ENCODE measurements around the gene ANGPTL5. TPM values are rescaled to one million over a fixed set of nuclear protein-coding genes. Genes with fewer than 3 reads are reported as not detected.

ANGPTL5 gene
- polyA plus RNA-seq, 1 experiment = not detected

DNA sequence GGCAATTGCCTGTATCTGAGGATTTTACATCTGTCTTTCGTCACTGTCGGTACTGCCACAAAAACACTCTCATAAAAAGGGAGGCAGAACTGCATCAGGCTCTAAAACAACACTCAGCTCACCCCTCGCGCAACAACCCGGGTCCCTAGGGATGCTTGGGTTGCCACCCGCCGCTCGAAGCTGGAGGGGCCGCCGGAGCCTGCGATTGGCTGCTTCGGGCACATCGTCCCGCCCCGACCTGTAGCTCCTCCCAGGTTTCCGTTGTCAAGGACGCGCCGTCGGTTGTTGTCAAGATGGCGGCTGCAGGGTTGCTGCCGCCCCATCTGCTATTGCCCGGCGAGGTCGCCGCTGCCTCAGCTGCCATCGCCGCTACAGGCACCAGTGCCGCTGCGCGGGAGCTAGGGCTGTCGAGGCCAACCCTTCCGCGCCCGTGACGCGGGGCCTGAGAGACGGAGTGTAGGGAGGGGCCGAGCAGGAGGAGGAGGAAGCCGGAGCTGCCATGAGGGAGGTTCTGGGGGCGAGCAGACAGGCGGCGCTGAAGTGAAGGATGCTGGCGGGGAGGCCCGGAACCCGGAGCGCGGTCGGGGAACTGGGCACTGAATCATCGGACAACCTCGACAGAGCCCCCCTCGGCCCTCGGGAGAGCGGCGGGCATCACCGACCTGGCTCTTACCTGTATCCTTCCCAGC is 1.4 kb downstream of the ANGPTL5 start, which contains the start of gene CEP126:
Gene CEP126 (plus strand): TSS at position 273 of the 689 bp plus-strand sequence. CDS start 275 bp downstream, at position 548.
- H3K27ac ChIP-seq (ENCODE audit: low read depth, low read length) = peak within 1 kb of the TSS; percentile 76
- DNase-seq (ENCODE audit: low read depth, low spot score) = peak; percentile 81
- TF ChIP-seq CTCF (IDR thresholded peaks at IDR 0.05; ENCODE audit: low read depth, low read length) = peak; percentile 63
- no peaks in the 10 kb centered on the region for H3K9me3 ChIP-seq (ENCODE audit: control insufficient read depth, insufficient read depth, low read length)
- no peaks in the 10 kb centered on the region for H3K27me3 ChIP-seq (ENCODE audit: control insufficient read depth, insufficient read depth, low read length)
- peak within 1 kb of the TSS; percentile 91 for H3K4me3 ChIP-seq (ENCODE audit: low read depth, low read length)
- ChIA-PET POLR2A (interaction anchor here (0.6 to 1.0 kb wide), 2 partner anchors 93 to 134 kb away, joined by 5 read pairs; no protein-coding TSS in a partner anchor), CTCF (interaction anchor here (0.6 to 2.4 kb wide), 19 partner anchors 8 to 901 kb away, joined by 3 to 16 read pairs (median 4); no protein-coding TSS in a partner anchor)

- H3K9me3 ChIP-seq (ENCODE audit: control insufficient read depth, insufficient read depth, low read length) = no peaks in the 10 kb centered on the region
- peak; percentile 10 for DNase-seq (ENCODE audit: low read depth, low spot score)
- ChIA-PET CTCF (interaction anchor here (0.6 to 2.4 kb wide), 19 partner anchors 9 to 901 kb away, joined by 3 to 16 read pairs (median 4); no protein-coding TSS in a partner anchor), POLR2A (interaction anchor here (1.0 kb wide), 1 partner anchor 93 kb away, joined by 5 read pairs; no protein-coding TSS in a partner anchor)
- H3K27ac ChIP-seq (ENCODE audit: low read depth, low read length) = peak overlapping the region; percentile 60
- peak overlapping the region; percentile 91 for H3K4me3 ChIP-seq (ENCODE audit: low read depth, low read length)
- H3K27me3 ChIP-seq (ENCODE audit: control insufficient read depth, insufficient read depth, low read length) = no peaks in the 10 kb centered on the region
- TF ChIP-seq CTCF (IDR thresholded peaks at IDR 0.05; ENCODE audit: low read depth, low read length) = no peak
Observed at GRCh38 chr11:101914341-101914737, 2.0 kb downstream of the ANGPTL5 start.

GRCh38 chr11:101913656-101914055 is 2.7 kb downstream of the ANGPTL5 start:
- no peak overlapping the region for H3K4me3 ChIP-seq (ENCODE audit: low read depth, low read length)
- H3K27ac ChIP-seq (ENCODE audit: low read depth, low read length) = no peak overlapping the region
- H3K9me3 ChIP-seq (ENCODE audit: control insufficient read depth, insufficient read depth, low read length) = no peaks in the 10 kb centered on the region
- ChIA-PET POLR2A (no interaction called here), CTCF (interaction anchor here (1.6 kb wide), 1 partner anchor 52 kb away, joined by 7 read pairs; no protein-coding TSS in a partner anchor)
- no peaks in the 10 kb centered on the region for H3K27me3 ChIP-seq (ENCODE audit: control insufficient read depth, insufficient read depth, low read length)
- no peak for DNase-seq (ENCODE audit: low read depth, low spot score)
- no peak for TF ChIP-seq CTCF (IDR thresholded peaks at IDR 0.05; ENCODE audit: low read depth, low read length)

GRCh38 chr11:101912823-101913284 is 3.5 kb downstream of the ANGPTL5 start:
- Histone ChIP-seq H3K4me3 (ENCODE audit: low read depth, low read length) (no peak overlapping the region), H3K9me3 (ENCODE audit: control insufficient read depth, insufficient read depth, low read length) (no peaks in the 10 kb centered on the region), H3K27me3 (ENCODE audit: control insufficient read depth, insufficient read depth, low read length) (no peaks in the 10 kb centered on the region), H3K27ac (ENCODE audit: low read depth, low read length) (no peak overlapping the region)
- DNase-seq (ENCODE audit: low read depth, low spot score) = no peak
- ChIA-PET CTCF (interaction anchor here (0.6 to 1.6 kb wide), 2 partner anchors 51 to 476 kb away, joined by 3 to 7 read pairs; no protein-coding TSS in a partner anchor), POLR2A (no interaction called here)
- no peak for TF ChIP-seq CTCF (IDR thresholded peaks at IDR 0.05; ENCODE audit: low read depth, low read length)

- Histone ChIP-seq H3K4me3 (ENCODE audit: low read depth, low read length) (no peak overlapping the region), H3K9me3 (ENCODE audit: control insufficient read depth, insufficient read depth, low read length) (no peaks in the 10 kb centered on the region), H3K27me3 (ENCODE audit: control insufficient read depth, insufficient read depth, low read length) (no peaks in the 10 kb centered on the region), H3K27ac (ENCODE audit: low read depth, low read length) (no peak overlapping the region)
- no peak for DNase-seq (ENCODE audit: low read depth, low spot score)
- TF ChIP-seq CTCF (IDR thresholded peaks at IDR 0.05; ENCODE audit: low read depth, low read length) = no peak
- CTCF ChIA-PET = no interaction called here
- POLR2A ChIA-PET = no interaction called here
Observed at GRCh38 chr11:101909087-101909486, 7.2 kb downstream of the ANGPTL5 start.
